Ishikawa (cell line): ENCODE measurements around the gene CRYBA4.

Source experiments
- FOXM1 ChIP-seq: IDR thresholded peaks from 2 replicates; pipeline ENCODE4 v1.6.1; 2012; ENCODE audit warnings: low read depth, borderline replicate concordance
- MAX ChIP-seq: IDR thresholded peaks from 2 replicates; pipeline ENCODE4 v1.6.1; 2012
- RAD21 ChIP-seq: IDR thresholded peaks from 2 replicates; pipeline ENCODE4 v1.6.1; 2012; ENCODE audit warnings: low read depth
- REST ChIP-seq: IDR thresholded peaks from 2 replicates; pipeline ENCODE4 v1.6.1; 2012; ENCODE audit warnings: low read depth, mild to moderate bottlenecking
- TAF1 ChIP-seq: IDR thresholded peaks from 2 replicates; pipeline ENCODE4 v1.6.1; 2012; ENCODE audit warnings: low read depth, mild to moderate bottlenecking
- YY1 ChIP-seq: IDR thresholded peaks from 2 replicates; pipeline ENCODE4 v1.6.1; 2012; ENCODE audit warnings: low read depth

DNA sequence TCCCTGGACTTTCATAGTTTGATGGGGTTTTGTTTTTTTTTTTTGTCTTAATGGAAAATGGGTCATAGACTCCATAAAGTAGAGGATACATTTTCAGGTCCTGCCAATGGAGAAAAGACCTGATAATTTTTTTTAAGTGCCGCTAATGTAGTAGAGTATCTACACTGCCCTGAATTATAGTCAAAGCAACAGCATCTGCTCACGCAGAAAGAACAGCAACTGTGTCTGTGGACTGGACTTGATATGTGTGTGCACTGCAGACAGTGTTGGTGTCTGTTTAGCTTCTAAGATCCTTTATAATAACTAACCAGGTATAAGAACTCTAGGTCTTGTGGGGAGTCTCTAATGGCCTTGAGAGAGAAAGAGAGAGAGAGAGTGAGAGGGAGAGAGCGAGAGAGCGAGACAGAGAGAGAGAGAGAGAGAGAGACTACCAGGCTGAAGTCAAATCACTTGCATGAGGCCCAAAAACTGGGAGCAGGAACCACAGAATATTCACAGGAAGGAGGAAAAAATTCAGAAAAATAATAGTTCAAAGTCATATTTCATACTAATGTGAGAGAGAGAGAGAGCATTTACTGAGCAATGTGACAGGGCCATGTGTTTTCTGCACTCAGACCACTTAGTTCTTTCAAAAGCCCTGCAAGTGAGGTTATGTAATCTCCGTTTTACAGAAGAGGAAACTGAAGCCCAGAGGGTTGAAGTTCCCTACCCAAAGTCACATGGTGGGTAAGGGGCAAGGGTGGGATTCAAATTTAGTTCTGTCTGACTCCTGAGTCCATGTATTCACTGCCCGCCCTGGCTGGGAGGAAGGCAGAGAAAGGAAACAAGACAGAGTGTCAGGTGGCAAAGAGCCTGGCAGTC lies 27.0 kb downstream of the CRYBA4 start:
- TF ChIP-seq TAF1 (no peak), REST (no peak), MAX (no peak), RAD21 (no peak), FOXM1 (no peak), YY1 (no peak)
